SK-N-SH treated with all-trans-retinoic acid at 6 μM for 48 hours (cell line): ENCODE data around the gene ANKRD44.
A peak's percentile ranks its signal among the peaks of the same experiment; 100 is the strongest.
"Not testable (repeated sequence)": the region's sequence is repeated elsewhere in the genome, so short reads cannot be mapped to it uniquely, and the experiment has no call there.

Experiments used
- ATAC-seq: fragments of 200-7000 bp; cut with Tn5 transposase; 3 replicates; pipeline ENCODE4 v1.9.1; 2020; ENCODE audit warnings: mild to moderate bottlenecking, moderate library complexity
- ARNTL ChIP-seq: fragments of 450-650 bp; formaldehyde crosslinking; IDR thresholded peaks from 2 replicates; pipeline ENCODE4 v1.5.0; 2020; ENCODE audit warnings: low read depth, mild to moderate bottlenecking, moderate library complexity, borderline replicate concordance
- BACH2 ChIP-seq: fragments of 250-450 bp; sonication (Bioruptor Pico); IDR thresholded peaks from 2 replicates; pipeline ENCODE4 v1.9.0; 2021; ENCODE audit warnings: mild to moderate bottlenecking, borderline replicate concordance
- CSDC2 ChIP-seq: fragments of 250-450 bp; sonication (Bioruptor Pico); IDR thresholded peaks from 2 replicates; pipeline ENCODE4 v1.5.0; 2020; ENCODE audit warnings: mild to moderate bottlenecking, moderate library complexity
- GLIS3 ChIP-seq: fragments of 250-450 bp; sonication (Bioruptor Pico); IDR thresholded peaks from 2 replicates; pipeline ENCODE4 v1.5.0; 2020; ENCODE audit warnings: mild to moderate bottlenecking, moderate library complexity
- ISL1 ChIP-seq: fragments of 250-450 bp; sonication (Bioruptor Pico); IDR thresholded peaks from 2 replicates; pipeline ENCODE4 v2.1.2; 2022; ENCODE audit warnings: mild to moderate bottlenecking, moderate library complexity
- OSR1 ChIP-seq: fragments of 250-450 bp; sonication (Bioruptor Pico); IDR thresholded peaks from 2 replicates; pipeline ENCODE4 v1.8.0; 2022; ENCODE audit warnings: moderate library complexity, mild to moderate bottlenecking, inconsistent platforms
- PPARA ChIP-seq: fragments of 250-450 bp; sonication (Bioruptor Pico); IDR thresholded peaks from 2 replicates; pipeline ENCODE4 v1.5.0; 2020; ENCODE audit warnings: mild to moderate bottlenecking, borderline replicate concordance
- RARB ChIP-seq: fragments of 250-450 bp; sonication (Bioruptor Pico); IDR thresholded peaks from 2 replicates; pipeline ENCODE4 v1.8.0; 2021; ENCODE audit warnings: mild to moderate bottlenecking, moderate library complexity
- SNAI2 ChIP-seq: fragments of 250-450 bp; sonication (Bioruptor Pico); IDR thresholded peaks from 2 replicates; pipeline ENCODE4 v1.5.0; 2020; ENCODE audit warnings: mild to moderate bottlenecking, moderate library complexity
- TCF4 ChIP-seq: fragments of 250-450 bp; sonication (Bioruptor Pico); IDR thresholded peaks from 2 replicates; pipeline ENCODE4 v1.8.0; 2021; ENCODE audit warnings: mild to moderate bottlenecking, moderate library complexity, borderline replicate concordance
- TOX ChIP-seq: fragments of 250-450 bp; sonication (Bioruptor Pico); IDR thresholded peaks from 2 replicates; pipeline ENCODE4 v1.8.0; 2021; ENCODE audit warnings: mild to moderate bottlenecking, moderate library complexity, borderline replicate concordance
- ZC3H10 ChIP-seq: fragments of 250-450 bp; sonication (Bioruptor Pico); IDR thresholded peaks from 2 replicates; pipeline ENCODE4 v1.5.1; 2021; ENCODE audit warnings: mild to moderate bottlenecking, moderate library complexity
- ZFP3 ChIP-seq: fragments of 250-450 bp; sonication (Bioruptor Pico); IDR thresholded peaks from 2 replicates; pipeline ENCODE4 v1.5.0; 2020; ENCODE audit warnings: mild to moderate bottlenecking, moderate library complexity
- ZFP30 ChIP-seq: fragments of 450-650 bp; formaldehyde crosslinking; IDR thresholded peaks from 2 replicates; pipeline ENCODE4 v1.5.0; 2022; ENCODE audit warnings: mild to moderate bottlenecking, moderate library complexity
- ZNF565 ChIP-seq: fragments of 450-650 bp; formaldehyde crosslinking; conservative IDR thresholded peaks from 2 replicates; pipeline ENCODE4 v1.5.0; 2020; ENCODE audit warnings: low read depth, mild to moderate bottlenecking, moderate library complexity
- ZNF70 ChIP-seq: fragments of 450-650 bp; formaldehyde crosslinking; IDR thresholded peaks from 2 replicates; pipeline ENCODE4 v1.5.0; 2020; ENCODE audit warnings: mild to moderate bottlenecking, moderate library complexity
- ZNF8 ChIP-seq: fragments of 450-650 bp; formaldehyde crosslinking; IDR thresholded peaks from 2 replicates; pipeline ENCODE4 v1.5.0; 2020; ENCODE audit warnings: mild to moderate bottlenecking, moderate library complexity
- TF ChIP-seq, protein P1 (sequence below): fragments of 250-450 bp; sonication (Bioruptor Pico); IDR thresholded peaks from 2 replicates; pipeline ENCODE4 v1.5.1; 2020; ENCODE audit warnings: low read depth, mild to moderate bottlenecking, moderate library complexity
- TF ChIP-seq, protein P2 (sequence below): fragments of 250-450 bp; sonication (Bioruptor Pico); IDR thresholded peaks from 2 replicates; pipeline ENCODE4 v1.8.0; 2021; ENCODE audit warnings: low read depth, mild to moderate bottlenecking, moderate library complexity, borderline replicate concordance
- TF ChIP-seq, protein P3 (sequence below): fragments of 250-450 bp; sonication (Bioruptor Pico); IDR thresholded peaks from 2 replicates; pipeline ENCODE4 v1.8.0; 2020; ENCODE audit warnings: mild to moderate bottlenecking, moderate library complexity, borderline replicate concordance
- TF ChIP-seq, protein P4 (sequence below): fragments of 250-450 bp; sonication (Bioruptor Pico); IDR thresholded peaks from 2 replicates; pipeline ENCODE4 v1.5.0; 2020; ENCODE audit warnings: mild to moderate bottlenecking, moderate library complexity
- TF ChIP-seq, protein P5 (sequence below): fragments of 250-450 bp; sonication (Bioruptor Pico); IDR thresholded peaks from 2 replicates; pipeline ENCODE4 v1.5.1; 2021; ENCODE audit warnings: mild to moderate bottlenecking, moderate library complexity

The ANKRD44 gene

DNA sequence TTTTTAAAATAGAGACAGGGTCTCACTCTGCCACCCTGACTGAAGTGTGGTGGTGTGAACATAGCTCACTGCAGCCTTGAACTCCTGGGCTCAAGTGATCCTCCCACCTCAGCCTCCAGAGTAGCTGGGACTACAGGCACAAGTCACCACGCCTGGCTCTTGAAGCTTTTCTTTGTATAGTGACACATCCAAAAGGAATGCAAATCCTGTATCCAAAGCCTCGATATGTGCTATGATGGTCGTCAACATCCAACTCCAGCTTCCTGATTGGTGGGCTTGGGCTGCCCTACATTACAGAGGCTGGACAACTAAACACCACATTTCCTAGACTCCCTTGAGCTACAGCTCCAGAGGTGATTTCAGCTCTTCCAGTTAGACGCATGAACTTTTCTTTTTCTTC, 282.4 kb downstream of the ANKRD44 start:
- TF ChIP-seq OSR1 (no peak), GLIS3 (no peak), ZFP3 (no peak), TCF4 (CRISPR knock-in tag) (no peak), TOX (CRISPR knock-in tag) (no peak), ZC3H10 (CRISPR knock-in tag) (no peak), ZNF8 (CRISPR knock-in tag) (no peak), PPARA (CRISPR knock-in tag) (no peak), ARNTL (CRISPR knock-in tag) (no peak), RARB (no peak)
- TF ChIP-seq, protein P1, sequence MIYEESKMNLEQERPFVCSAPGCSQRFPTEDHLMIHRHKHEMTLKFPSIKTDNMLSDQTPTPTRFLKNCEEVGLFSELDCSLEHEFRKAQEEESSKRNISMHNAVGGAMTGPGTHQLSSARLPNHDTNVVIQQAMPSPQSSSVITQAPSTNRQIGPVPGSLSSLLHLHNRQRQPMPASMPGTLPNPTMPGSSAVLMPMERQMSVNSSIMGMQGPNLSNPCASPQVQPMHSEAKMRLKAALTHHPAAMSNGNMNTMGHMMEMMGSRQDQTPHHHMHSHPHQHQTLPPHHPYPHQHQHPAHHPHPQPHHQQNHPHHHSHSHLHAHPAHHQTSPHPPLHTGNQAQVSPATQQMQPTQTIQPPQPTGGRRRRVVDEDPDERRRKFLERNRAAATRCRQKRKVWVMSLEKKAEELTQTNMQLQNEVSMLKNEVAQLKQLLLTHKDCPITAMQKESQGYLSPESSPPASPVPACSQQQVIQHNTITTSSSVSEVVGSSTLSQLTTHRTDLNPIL = no peak
- TF ChIP-seq, protein P2, sequence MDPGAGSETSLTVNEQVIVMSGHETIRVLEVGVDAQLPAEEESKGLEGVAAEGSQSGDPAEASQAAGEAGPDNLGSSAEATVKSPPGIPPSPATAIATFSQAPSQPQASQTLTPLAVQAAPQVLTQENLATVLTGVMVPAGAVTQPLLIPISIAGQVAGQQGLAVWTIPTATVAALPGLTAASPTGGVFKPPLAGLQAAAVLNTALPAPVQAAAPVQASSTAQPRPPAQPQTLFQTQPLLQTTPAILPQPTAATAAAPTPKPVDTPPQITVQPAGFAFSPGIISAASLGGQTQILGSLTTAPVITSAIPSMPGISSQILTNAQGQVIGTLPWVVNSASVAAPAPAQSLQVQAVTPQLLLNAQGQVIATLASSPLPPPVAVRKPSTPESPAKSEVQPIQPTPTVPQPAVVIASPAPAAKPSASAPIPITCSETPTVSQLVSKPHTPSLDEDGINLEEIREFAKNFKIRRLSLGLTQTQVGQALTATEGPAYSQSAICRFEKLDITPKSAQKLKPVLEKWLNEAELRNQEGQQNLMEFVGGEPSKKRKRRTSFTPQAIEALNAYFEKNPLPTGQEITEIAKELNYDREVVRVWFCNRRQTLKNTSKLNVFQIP (CRISPR knock-in tag) = no peak
- peak; percentile 79 for ATAC-seq

DNA sequence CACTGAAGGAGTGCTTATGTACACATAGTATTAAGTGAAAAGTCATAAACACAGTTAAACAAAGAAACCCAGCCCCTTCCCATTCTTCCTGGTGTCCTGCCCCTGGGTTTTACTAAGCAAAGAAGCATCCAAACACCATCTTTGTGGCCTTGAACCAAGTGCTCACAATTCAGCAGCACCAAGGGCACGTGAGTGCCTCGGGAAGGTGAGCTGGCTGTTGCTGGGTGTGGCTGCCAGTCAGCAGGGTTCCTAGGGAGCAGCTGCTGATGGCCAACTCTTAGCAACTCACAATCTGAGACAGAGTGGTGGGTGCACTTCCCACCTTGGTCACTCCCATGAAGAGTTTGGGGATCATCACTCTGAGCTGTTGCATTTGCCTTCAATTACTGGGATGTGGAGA, 286.4 kb downstream of the ANKRD44 start:
- TF ChIP-seq ZNF8 (CRISPR knock-in tag) = no peak
- no peak for TF ChIP-seq TOX (CRISPR knock-in tag)
- TF ChIP-seq BACH2 = no peak
- TF ChIP-seq ZFP30 (CRISPR knock-in tag) = no peak
- TF ChIP-seq, protein P1 = no peak
- TF ChIP-seq, protein P3, sequence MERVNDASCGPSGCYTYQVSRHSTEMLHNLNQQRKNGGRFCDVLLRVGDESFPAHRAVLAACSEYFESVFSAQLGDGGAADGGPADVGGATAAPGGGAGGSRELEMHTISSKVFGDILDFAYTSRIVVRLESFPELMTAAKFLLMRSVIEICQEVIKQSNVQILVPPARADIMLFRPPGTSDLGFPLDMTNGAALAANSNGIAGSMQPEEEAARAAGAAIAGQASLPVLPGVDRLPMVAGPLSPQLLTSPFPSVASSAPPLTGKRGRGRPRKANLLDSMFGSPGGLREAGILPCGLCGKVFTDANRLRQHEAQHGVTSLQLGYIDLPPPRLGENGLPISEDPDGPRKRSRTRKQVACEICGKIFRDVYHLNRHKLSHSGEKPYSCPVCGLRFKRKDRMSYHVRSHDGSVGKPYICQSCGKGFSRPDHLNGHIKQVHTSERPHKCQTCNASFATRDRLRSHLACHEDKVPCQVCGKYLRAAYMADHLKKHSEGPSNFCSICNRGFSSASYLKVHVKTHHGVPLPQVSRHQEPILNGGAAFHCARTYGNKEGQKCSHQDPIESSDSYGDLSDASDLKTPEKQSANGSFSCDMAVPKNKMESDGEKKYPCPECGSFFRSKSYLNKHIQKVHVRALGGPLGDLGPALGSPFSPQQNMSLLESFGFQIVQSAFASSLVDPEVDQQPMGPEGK (CRISPR knock-in tag) = no peak
- no peak for TF ChIP-seq OSR1
- TF ChIP-seq GLIS3 = no peak
- TF ChIP-seq RARB = no peak
- no peak for TF ChIP-seq ARNTL (CRISPR knock-in tag)
- ATAC-seq = no peak

DNA sequence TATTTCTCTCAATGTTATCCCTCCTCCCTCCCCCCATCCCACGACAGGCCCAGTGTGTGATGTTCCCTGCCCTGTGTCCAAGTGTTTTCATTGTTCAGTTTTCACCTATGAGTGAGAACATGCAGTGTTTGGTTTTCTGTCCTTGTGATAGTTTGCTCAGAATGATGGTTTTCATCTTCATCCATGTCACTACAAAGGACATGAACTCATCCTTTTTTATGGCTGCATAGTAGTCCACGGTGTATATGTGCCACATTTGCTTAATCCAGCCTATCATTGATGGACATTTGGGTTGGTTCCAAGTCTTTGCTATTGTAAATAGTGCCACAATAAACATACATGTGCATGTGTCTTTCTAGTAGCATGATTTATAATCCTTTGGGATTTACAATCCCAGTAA, 289.7 kb downstream of the ANKRD44 start:
- not testable (repeated sequence) for ATAC-seq

DNA sequence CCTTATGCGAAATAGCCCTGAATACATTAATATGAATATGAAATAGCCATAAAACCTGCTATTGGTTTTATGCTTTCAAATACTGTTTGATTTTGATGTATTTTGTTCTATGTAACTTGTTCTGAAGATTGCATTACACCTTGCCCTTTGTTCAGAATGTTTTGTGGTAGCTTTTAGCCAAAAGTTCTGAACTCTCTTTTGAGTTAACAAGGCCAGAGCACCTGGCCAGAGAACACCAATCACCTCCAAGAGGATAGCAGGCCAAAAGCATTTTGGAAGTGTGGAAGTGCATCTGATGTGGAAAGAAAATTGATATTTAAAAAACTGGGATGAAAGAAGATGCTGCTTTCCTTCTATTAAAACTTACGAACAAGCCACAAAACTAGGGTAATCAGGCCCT, 297.5 kb downstream of the ANKRD44 start:
- ATAC-seq = no peak
- TF ChIP-seq, protein P4, sequence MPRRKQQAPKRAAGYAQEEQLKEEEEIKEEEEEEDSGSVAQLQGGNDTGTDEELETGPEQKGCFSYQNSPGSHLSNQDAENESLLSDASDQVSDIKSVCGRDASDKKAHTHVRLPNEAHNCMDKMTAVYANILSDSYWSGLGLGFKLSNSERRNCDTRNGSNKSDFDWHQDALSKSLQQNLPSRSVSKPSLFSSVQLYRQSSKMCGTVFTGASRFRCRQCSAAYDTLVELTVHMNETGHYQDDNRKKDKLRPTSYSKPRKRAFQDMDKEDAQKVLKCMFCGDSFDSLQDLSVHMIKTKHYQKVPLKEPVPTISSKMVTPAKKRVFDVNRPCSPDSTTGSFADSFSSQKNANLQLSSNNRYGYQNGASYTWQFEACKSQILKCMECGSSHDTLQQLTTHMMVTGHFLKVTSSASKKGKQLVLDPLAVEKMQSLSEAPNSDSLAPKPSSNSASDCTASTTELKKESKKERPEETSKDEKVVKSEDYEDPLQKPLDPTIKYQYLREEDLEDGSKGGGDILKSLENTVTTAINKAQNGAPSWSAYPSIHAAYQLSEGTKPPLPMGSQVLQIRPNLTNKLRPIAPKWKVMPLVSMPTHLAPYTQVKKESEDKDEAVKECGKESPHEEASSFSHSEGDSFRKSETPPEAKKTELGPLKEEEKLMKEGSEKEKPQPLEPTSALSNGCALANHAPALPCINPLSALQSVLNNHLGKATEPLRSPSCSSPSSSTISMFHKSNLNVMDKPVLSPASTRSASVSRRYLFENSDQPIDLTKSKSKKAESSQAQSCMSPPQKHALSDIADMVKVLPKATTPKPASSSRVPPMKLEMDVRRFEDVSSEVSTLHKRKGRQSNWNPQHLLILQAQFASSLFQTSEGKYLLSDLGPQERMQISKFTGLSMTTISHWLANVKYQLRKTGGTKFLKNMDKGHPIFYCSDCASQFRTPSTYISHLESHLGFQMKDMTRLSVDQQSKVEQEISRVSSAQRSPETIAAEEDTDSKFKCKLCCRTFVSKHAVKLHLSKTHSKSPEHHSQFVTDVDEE (CRISPR knock-in tag) = no peak
- TF ChIP-seq ISL1 (CRISPR knock-in tag) = no peak
- no peak for TF ChIP-seq ZNF8 (CRISPR knock-in tag)
- TF ChIP-seq RARB = no peak
- no peak for TF ChIP-seq CSDC2
- TF ChIP-seq, protein P5, sequence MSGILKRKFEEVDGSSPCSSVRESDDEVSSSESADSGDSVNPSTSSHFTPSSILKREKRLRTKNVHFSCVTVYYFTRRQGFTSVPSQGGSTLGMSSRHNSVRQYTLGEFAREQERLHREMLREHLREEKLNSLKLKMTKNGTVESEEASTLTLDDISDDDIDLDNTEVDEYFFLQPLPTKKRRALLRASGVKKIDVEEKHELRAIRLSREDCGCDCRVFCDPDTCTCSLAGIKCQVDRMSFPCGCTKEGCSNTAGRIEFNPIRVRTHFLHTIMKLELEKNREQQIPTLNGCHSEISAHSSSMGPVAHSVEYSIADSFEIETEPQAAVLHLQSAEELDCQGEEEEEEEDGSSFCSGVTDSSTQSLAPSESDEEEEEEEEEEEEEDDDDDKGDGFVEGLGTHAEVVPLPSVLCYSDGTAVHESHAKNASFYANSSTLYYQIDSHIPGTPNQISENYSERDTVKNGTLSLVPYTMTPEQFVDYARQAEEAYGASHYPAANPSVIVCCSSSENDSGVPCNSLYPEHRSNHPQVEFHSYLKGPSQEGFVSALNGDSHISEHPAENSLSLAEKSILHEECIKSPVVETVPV (CRISPR knock-in tag) = no peak
- TF ChIP-seq GLIS3 = no peak
- TF ChIP-seq, protein P1 = no peak
- no peak for TF ChIP-seq ZNF565 (CRISPR knock-in tag)
- TF ChIP-seq, protein P3 (CRISPR knock-in tag) = no peak
- TF ChIP-seq ARNTL (CRISPR knock-in tag) = no peak
- no peak for TF ChIP-seq PPARA (CRISPR knock-in tag)
- TF ChIP-seq ZC3H10 (CRISPR knock-in tag) = no peak
- TF ChIP-seq ZFP30 (CRISPR knock-in tag) = no peak
- TF ChIP-seq ZNF70 (CRISPR knock-in tag) = no peak
- no peak for TF ChIP-seq SNAI2 (CRISPR knock-in tag)
- no peak for TF ChIP-seq ZFP3
- no peak for TF ChIP-seq OSR1
